H1 (cell line): Measurements from ENCODE around the gene UFSP2. TPM values are rescaled to one million over a fixed set of nuclear protein-coding genes. Genes with fewer than 3 reads are reported as not detected.

Source experiments
- CTCF ChIA-PET: fragments of 300-600 bp; sonication (Branson Sonifier 250); formaldehyde crosslinking; loops from one replicate; lab custom pipeline; 2021; ENCODE audit not compliant: partially characterized antibody; lab: Charles Lee
- POLR2A ChIA-PET: fragments of 300-600 bp; sonication (Branson Sonifier 250); formaldehyde crosslinking; loops from one replicate; lab custom pipeline; 2021; ENCODE audit warnings: inconsistent platforms; ENCODE audit not compliant: partially characterized antibody; lab: Charles Lee
- DNase-seq, 2 experiments: peaks; one replicate each; pipeline versions ENCODE4 v3.0.0 to v3.0.0-alpha.2; 2010 to 2022; ENCODE audit warnings: low spot score in 2 of 2, low read depth in 1 of 2, mixed read lengths in 1 of 2
- FAIRE-seq: peaks from 2 replicates; lab custom pipeline; 2011; peaks lifted over from hg19 to GRCh38; lab: Jason Lieb, UNC
- H2AFZ ChIP-seq: 2 replicates; pipeline ENCODE4 v1.8.1; 2012; ENCODE audit warnings: low read length, inconsistent platforms
- H2AK5ac ChIP-seq: 2 replicates; pipeline ENCODE4 v1.6.1; 2013; ENCODE audit warnings: low read depth, low read length
- H2BK120ac ChIP-seq: replicated peaks from 2 replicates; pipeline ENCODE3; 2013; ENCODE audit warnings: low read depth, low read length, inconsistent platforms
- H2BK12ac ChIP-seq: 2 replicates; pipeline ENCODE4 v1.6.1; 2013; ENCODE audit warnings: low read depth, low read length
- H2BK15ac ChIP-seq: 2 replicates; pipeline ENCODE4 v1.6.1; 2013; ENCODE audit warnings: low read length
- H2BK20ac ChIP-seq: 2 replicates; pipeline ENCODE4 v1.6.1; 2013; ENCODE audit warnings: low read length
- H2BK5ac ChIP-seq: 2 replicates; pipeline ENCODE4 v1.6.1; 2013; ENCODE audit warnings: low read depth, low read length
- H3K14ac ChIP-seq: 2 replicates; pipeline ENCODE4 v1.6.1; 2013; ENCODE audit warnings: inconsistent platforms; ENCODE audit not compliant: insufficient read length
- H3K18ac ChIP-seq: 2 replicates; pipeline ENCODE4 v1.6.1; 2013; ENCODE audit warnings: low read length; ENCODE audit errors: extremely low read depth
- H3K23ac ChIP-seq: 2 replicates; pipeline ENCODE4 v1.6.1; 2013; ENCODE audit warnings: inconsistent platforms; ENCODE audit not compliant: insufficient read length
- H3K23me2 ChIP-seq: 2 replicates; pipeline ENCODE4 v1.6.1; 2013; ENCODE audit warnings: low read depth, low read length
- H3K27ac ChIP-seq: 2 replicates; pipeline ENCODE4 v1.6.1; 2011; ENCODE audit warnings: low read depth, low read length, inconsistent platforms
- H3K27me3 ChIP-seq, 4 experiments: replicated peaks in 1 of 4; 1 replicate in 1 of 4; 2 replicates in 3 of 4; pipeline versions ENCODE4 v1.6.1 to v1.8.1; 2011 to 2013; ENCODE audit warnings: low read length in 3 of 4, mild to moderate bottlenecking in 3 of 4, inconsistent platforms in 2 of 4, mixed read lengths in 2 of 4, moderate library complexity in 1 of 4; ENCODE audit not compliant: control insufficient read depth in 3 of 4, insufficient read depth in 3 of 4; ENCODE audit errors: extremely low read depth in 1 of 4
- H3K36me3 ChIP-seq, 4 experiments: 2 replicates each; pipeline versions ENCODE4 v1.6.1 to v1.8.1; 2011 to 2013; ENCODE audit warnings: mild to moderate bottlenecking in 4 of 4, low read length in 3 of 4, moderate library complexity in 2 of 4, control low read depth in 1 of 4, inconsistent platforms in 1 of 4; ENCODE audit not compliant: insufficient read depth in 4 of 4, control insufficient read depth in 2 of 4
- H3K4ac ChIP-seq: replicated peaks from 2 replicates; pipeline ENCODE3; 2013; ENCODE audit warnings: low read length, low read depth, mixed read lengths, inconsistent platforms; ENCODE audit not compliant: insufficient read length
- H3K4me1 ChIP-seq, 4 experiments: replicated peaks in 1 of 4; 1 replicate in 1 of 4; 2 replicates in 3 of 4; pipeline versions ENCODE4 v1.6.1 to v1.8.1; 2011 to 2013; ENCODE audit warnings: low read length in 3 of 4, inconsistent platforms in 2 of 4, mixed read lengths in 1 of 4; ENCODE audit not compliant: insufficient read depth in 4 of 4, control insufficient read depth in 3 of 4
- H3K4me2 ChIP-seq, 2 experiments: 2 replicates each; pipeline versions ENCODE4 v1.6.1 to v1.8.1; 2011 to 2013; ENCODE audit warnings: low read depth in 2 of 2, low read length in 2 of 2, control low read depth in 1 of 2, inconsistent platforms in 1 of 2, mild to moderate bottlenecking in 1 of 2; ENCODE audit not compliant: insufficient read depth in 1 of 2
- H3K4me3 ChIP-seq, 4 experiments: fragments of 200-600, 300-600 bp in 1 of 4; sonication (generic), shearing (Covaris generic), sonication (Bioruptor Twin) in 1 of 4; 2 replicates each; pipeline versions ENCODE4 v1.5.1 to v1.8.1; 2011 to 2016; ENCODE audit warnings: low read length in 4 of 4, low read depth in 3 of 4, control low read depth in 2 of 4, inconsistent platforms in 2 of 4, mild to moderate bottlenecking in 2 of 4, mixed read lengths in 1 of 4, moderate library complexity in 1 of 4; ENCODE audit not compliant: insufficient read depth in 2 of 4; ENCODE audit errors: extremely low read depth in 1 of 4
- H3K56ac ChIP-seq: replicated peaks from 2 replicates; pipeline ENCODE3; 2013; ENCODE audit warnings: low read depth, mild to moderate bottlenecking, mixed read lengths, low read length, inconsistent platforms; ENCODE audit not compliant: insufficient read length
- H3K79me1 ChIP-seq: 2 replicates; pipeline ENCODE4 v1.6.1; 2013; ENCODE audit warnings: low read depth, low read length, control low read depth
- H3K79me2 ChIP-seq, 2 experiments: 2 replicates each; pipeline versions ENCODE4 v1.6.1 to v1.8.1; 2012 to 2013; ENCODE audit warnings: low read length in 2 of 2, mild to moderate bottlenecking in 2 of 2, inconsistent platforms in 1 of 2; ENCODE audit not compliant: insufficient read depth in 2 of 2, control insufficient read depth in 1 of 2
- H3K9ac ChIP-seq, 4 experiments: replicated peaks in 1 of 4; 1 replicate in 1 of 4; 2 replicates in 3 of 4; pipeline versions ENCODE4 v1.6.1 to v1.8.1; 2011 to 2013; ENCODE audit warnings: low read depth in 3 of 4, low read length in 3 of 4, control low read depth in 2 of 4, mild to moderate bottlenecking in 2 of 4, moderate library complexity in 2 of 4, inconsistent platforms in 1 of 4; ENCODE audit errors: extremely low read depth in 1 of 4
- H3K9me3 ChIP-seq, 2 experiments: 2 replicates each; pipeline versions ENCODE4 v1.6.1 to v1.8.1; 2012 to 2013; ENCODE audit warnings: mild to moderate bottlenecking in 2 of 2, moderate library complexity in 2 of 2, control low read depth in 1 of 2, inconsistent platforms in 1 of 2, low read depth in 1 of 2, low read length in 1 of 2, mixed read lengths in 1 of 2; ENCODE audit not compliant: insufficient read depth in 2 of 2
- H4K20me1 ChIP-seq, 2 experiments: replicated peaks in 1 of 2; 2 replicates each; pipeline versions ENCODE3 to v1.8.1; 2011 to 2013; ENCODE audit warnings: inconsistent platforms in 2 of 2, low read length in 2 of 2, mild to moderate bottlenecking in 1 of 2; ENCODE audit not compliant: insufficient read depth in 2 of 2, control insufficient read depth in 1 of 2
- H4K5ac ChIP-seq: 2 replicates; pipeline ENCODE4 v1.6.1; 2013; ENCODE audit warnings: low read length, low read depth, mixed read lengths, inconsistent platforms; ENCODE audit not compliant: insufficient read length
- H4K8ac ChIP-seq: 2 replicates; pipeline ENCODE4 v1.8.0; 2013; ENCODE audit warnings: mild to moderate bottlenecking, moderate library complexity, low read length, inconsistent platforms; ENCODE audit not compliant: insufficient read depth; ENCODE audit errors: extremely low read depth
- H4K91ac ChIP-seq: replicated peaks from 2 replicates; pipeline ENCODE3; 2013; ENCODE audit warnings: low read length, mixed read lengths, inconsistent platforms; ENCODE audit not compliant: insufficient read length
- MAFK ChIP-seq: IDR thresholded peaks from 2 replicates; pipeline ENCODE4 v1.6.1; 2012; ENCODE audit warnings: low read depth, mild to moderate bottlenecking, improper control_type of control experiment, low read length
- SIRT6 ChIP-seq: IDR thresholded peaks from one replicate; pipeline ENCODE4 v1.7.1; 2012; ENCODE audit warnings: low read length, inconsistent platforms
- TBP ChIP-seq: IDR thresholded peaks from 2 replicates; pipeline ENCODE4 v1.6.1; 2011; ENCODE audit warnings: low read depth, low read length, improper control_type of control experiment
- WGBS, 2 experiments: shearing (Covaris generic) in 1 of 2; methylation state at CpG; one replicate each; pipeline versions ENCODE4 v1.1.6 to v1.1.7; 2013 to 2015; ENCODE audit warnings: low lambda C conversion rate in 2 of 2, mixed read lengths in 2 of 2, inconsistent platforms in 1 of 2, low coverage in 1 of 2, missing lambda C conversion rate in 1 of 2; ENCODE audit not compliant: insufficient replicate concordance in 2 of 2, insufficient coverage in 1 of 2, insufficient read length in 1 of 2; ENCODE audit errors: extremely low coverage in 1 of 2, missing lambda C conversion rate in 1 of 2; 5-methylcytosine and 5-hydroxymethylcytosine counted together
- polyA plus RNA-seq, 7 experiments: library from polyadenylated mRNA; depleted of rRNA in 3 of 7; stranded (reverse) in 5 of 7; unstranded in 2 of 7; fragments of >200 nt in 5 of 7; fragments of 200-250 nt in 2 of 7; gene quantifications; 1 replicate in 5 of 7; 2 replicates in 1 of 7; 4 replicates in 1 of 7; pipeline versions ENCODE4 v1.2.1 to v1.2.3, GENCODE V29; 2011 to 2013; ENCODE audit warnings: missing spikeins in 2 of 7, mixed read lengths in 2 of 7
- total RNA-seq: library from RNA; stranded (reverse); fragmentation: NEBNext Ultra II Directional; extraction: Animal tissue kit (Norgen Biotek cat#: 25700); gene quantifications from 2 replicates; pipeline ENCODE4 v1.2.1, GENCODE V29; 2021

The UFSP2 gene
- total and polyA plus RNA-seq, 2 of the 8 experiments (the other 6 are each of a cell fraction or from before 2014, with no cell fraction given) = 22.9 to 26.0 TPM

DNA sequence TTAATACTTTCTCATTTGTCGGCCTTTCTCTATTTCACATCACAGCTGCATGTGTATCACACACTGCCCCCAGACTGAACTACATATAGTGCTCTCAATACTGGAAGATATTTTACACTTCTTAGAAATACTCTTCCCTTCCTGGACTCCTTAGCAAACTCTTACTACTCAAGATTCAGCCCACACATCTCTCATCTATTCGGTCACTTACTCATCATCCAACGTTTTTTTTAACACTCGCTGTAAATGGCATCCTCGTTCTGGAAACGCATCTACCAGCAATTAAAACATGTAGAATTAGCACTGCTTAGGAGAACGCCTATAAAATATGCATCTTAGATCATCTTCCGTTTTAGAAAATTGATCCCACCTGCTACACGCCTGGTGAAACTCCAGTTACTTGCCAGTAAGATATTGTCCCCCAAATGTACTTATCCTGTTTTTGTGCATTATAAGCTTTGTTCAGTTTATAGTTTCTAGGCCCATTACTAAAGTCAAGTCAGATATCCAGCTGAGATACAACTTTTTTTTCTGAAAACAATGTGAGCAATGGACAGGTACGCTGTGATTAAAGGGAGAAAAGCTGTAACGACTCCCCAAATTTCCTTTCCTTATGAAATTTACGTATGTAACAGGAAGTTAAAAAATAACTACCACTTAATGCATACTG, 31.1 kb downstream of the UFSP2 start:
- FAIRE-seq = no peak

More for the DNA sequence above, 31.1 kb downstream of the UFSP2 start:
- H3K9me3 ChIP-seq = no peaks in the 10 kb centered on the region
- no peak overlapping the region for H2BK120ac ChIP-seq
- no peak overlapping the region for H4K91ac ChIP-seq
- no peak for DNase-seq
- H3K4me2 ChIP-seq = no peak overlapping the region
- H3K56ac ChIP-seq = no peak overlapping the region
- no peak overlapping the region for H4K8ac ChIP-seq
- H3K14ac ChIP-seq = no peak overlapping the region
- ChIA-PET CTCF (interaction anchor here (1.0 kb wide), 1 partner anchor 31 kb away, joined by 5 read pairs; the partner anchor contains the start of gene UFSP2), POLR2A (interaction anchor here (4.8 kb wide), 1 partner anchor 8 kb away, joined by 25 read pairs; no protein-coding TSS in a partner anchor)
- H3K4ac ChIP-seq = no peak overlapping the region
- no peak overlapping the region for H3K18ac ChIP-seq
- no peaks in the 10 kb centered on the region for H3K27me3 ChIP-seq
- no peak overlapping the region for H2BK20ac ChIP-seq
- no peaks in the 10 kb centered on the region for H3K79me1 ChIP-seq
- H2BK15ac ChIP-seq = no peak overlapping the region
- no peak overlapping the region for H4K5ac ChIP-seq
- peaks cover 12% of the 10 kb centered on the region; the same call in 1 of the 2 replicates for H3K23me2 ChIP-seq
- peaks cover 0 to 6% (median 4%) of the 10 kb centered on the region in 4 experiments; a peak in 4 of 7 replicates for H3K4me1 ChIP-seq
- no peak overlapping the region for H3K4me3 ChIP-seq
- H3K27ac ChIP-seq = no peak overlapping the region
- H2BK5ac ChIP-seq = no peak overlapping the region
- no peak for TF ChIP-seq MAFK
- no peak for TF ChIP-seq TBP
- TF ChIP-seq SIRT6 = no peak
- peaks cover 0 to 4% (median 1%) of the 10 kb centered on the region in 4 experiments; a peak in 2 of 8 replicates for H3K36me3 ChIP-seq
- no peak overlapping the region for H2AK5ac ChIP-seq
- no peak overlapping the region for H2BK12ac ChIP-seq
- H4K20me1 ChIP-seq = no peaks in the 10 kb centered on the region
- 90% methylated on average over 12 of the region's 12 CpGs; no CpG with 5 or more reads in 1 of the 2 experiments for WGBS, 2 experiments
- H2AFZ ChIP-seq = no peak overlapping the region
- no peak overlapping the region for H3K23ac ChIP-seq
- no peaks in the 10 kb centered on the region for H3K79me2 ChIP-seq
- no peak overlapping the region for H3K9ac ChIP-seq
